Embryonic facial prominence (tissue), 1 donor: ENCODE measurements around the gene OR6B1.
"Not testable (repeated sequence)": the region's sequence is repeated elsewhere in the genome, so short reads cannot be mapped to it uniquely, and the experiment has no call there.

ENCODE experiments used
- DNase-seq: peaks from one replicate; pipeline ENCODE4 v3.0.0-alpha.2; 2016; ENCODE audit errors: extremely low spot score

Gene OR6B1

DNA sequence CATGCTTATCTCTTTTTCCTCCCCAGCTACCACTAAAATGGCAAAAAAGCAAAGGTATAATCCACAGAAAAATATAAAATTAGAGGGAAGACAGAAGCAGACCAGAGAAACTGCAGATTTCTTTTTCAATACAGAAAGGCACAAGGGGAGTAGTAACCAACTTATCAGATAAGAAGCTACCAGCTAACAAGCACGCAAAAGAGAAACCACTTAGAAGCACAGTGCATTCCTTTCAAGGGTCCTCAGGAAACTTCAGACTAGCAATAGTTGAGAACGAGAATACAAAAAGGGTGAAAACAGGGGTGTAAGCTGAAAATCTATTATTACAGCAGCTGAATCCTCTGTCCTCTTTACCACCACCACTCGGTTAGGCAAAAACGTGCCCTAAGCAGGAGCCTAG is 38.8 kb downstream of the OR6B1 start:
- no peak for DNase-seq

DNA sequence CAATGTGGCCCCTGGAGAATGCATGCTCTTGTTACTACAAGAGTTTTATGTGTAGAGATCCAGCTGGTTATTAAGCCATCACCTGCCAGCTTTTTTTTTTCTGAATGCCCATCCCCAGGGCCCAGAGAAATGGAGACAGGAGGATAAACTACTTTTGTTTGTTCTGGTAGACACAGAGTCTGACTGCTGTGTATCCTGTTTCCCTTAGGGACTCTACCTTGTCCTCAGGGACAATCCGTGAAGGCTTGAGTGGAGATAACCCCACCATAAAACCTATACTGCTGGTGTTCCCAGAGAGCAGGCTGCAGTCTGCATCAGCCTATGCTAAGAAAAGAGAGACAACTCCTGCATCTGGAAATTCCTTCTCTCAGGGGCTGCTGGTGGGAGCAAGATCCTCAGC is 48.5 kb downstream of the OR6B1 start, which contains the start of gene OR2A5:
TSS of gene OR2A5 (plus strand) at position 301 of the 400 bp plus-strand sequence. CDS start 1,454 bp downstream, outside the sequence.
- no peak for DNase-seq

DNA sequence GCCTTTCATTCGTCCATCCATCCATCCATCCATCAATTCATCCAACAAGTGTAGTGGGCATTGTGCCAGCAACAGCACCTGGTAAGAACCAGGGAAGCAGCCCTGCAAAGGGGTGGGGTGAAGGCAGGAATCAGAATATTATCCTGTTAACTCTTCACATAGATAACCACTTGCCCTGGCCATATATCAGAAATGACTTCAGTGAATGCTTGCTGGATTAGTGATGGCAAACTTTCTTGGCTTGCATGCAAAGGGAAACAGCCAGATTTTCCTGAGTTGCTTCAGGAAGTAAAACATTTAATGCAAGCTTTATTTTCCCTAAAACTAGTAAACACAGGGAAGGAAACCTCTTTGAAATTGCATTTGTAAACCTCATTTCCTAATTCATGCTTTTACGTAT is 49.4 kb downstream of the OR6B1 start:
- no peak for DNase-seq

DNA sequence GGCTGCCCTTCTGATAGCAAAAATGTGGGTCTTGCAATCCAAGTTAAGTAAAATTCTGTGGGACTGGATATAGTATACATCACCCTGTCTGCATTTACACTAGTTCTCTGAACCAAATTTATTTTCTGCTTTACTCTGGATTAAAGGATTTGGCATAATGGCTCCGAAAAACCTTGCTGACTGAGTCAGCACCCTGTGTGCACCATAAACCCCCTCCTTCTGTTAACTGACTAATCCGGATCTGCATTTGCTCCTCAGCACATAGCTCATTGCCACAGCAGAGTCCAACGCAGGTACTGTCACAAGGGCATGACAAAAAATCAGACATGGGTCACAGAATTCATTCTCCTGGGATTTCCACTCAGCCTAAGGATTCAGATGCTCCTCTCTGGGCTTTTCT is 50.0 kb downstream of the OR6B1 start:
- DNase-seq: no peak

DNA sequence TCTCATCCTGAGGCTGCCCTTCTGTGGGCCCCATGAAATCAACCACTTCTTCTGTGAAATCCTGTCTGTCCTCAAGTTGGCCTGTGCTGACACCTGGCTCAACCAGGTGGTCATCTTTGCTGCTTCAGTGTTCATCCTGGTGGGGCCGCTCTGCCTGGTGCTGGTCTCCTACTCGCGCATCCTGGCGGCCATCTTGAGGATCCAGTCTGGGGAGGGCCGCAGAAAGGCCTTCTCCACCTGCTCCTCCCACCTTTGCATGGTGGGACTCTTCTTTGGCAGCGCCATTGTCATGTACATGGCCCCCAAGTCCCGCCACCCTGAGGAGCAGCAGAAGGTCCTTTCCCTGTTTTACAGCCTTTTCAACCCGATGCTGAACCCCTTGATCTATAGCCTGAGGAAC is 50.8 kb downstream of the OR6B1 start:
- DNase-seq: not testable (repeated sequence)

DNA sequence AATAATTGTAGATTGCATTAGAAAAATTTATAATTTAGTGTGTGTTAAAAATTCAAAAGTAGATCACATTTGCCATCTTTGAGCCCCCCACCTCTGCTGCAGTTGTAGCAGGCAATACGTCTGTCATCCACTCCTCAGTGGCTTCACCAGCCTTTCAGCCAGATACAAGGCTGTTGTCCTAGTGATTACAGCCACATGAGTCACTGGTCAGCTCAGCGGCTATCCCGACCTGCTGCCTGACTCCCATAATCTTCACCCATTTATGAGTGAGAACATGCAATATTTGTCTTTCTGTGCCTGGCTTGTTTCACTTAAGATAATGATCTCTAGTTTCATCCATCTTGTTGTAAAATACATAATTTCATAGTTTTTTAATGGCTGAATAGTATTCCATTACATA is 57.8 kb downstream of the OR6B1 start:
- DNase-seq: no peak
